CD14-positive monocyte (primary cell): ENCODE results near the gene ANKRD22. TPM values are rescaled to one million over a fixed set of nuclear protein-coding genes. Genes with fewer than 3 reads are reported as not detected.

Source experiments
- DNase-seq, 3 donors: peaks; one replicate each; pipeline ENCODE4 v3.0.0-alpha.2; 2011 to 2022
- H2AFZ ChIP-seq: 2 replicates; pipeline ENCODE4 v1.6.0; 2012; ENCODE audit warnings: mild to moderate bottlenecking, low read depth, low read length, inconsistent platforms; ENCODE audit not compliant: insufficient read depth, poor library complexity, severe bottlenecking
- H3K27ac ChIP-seq, 2 donors: 1 replicate in 1 of 2; 2 replicates in 1 of 2; pipeline ENCODE4 v1.5.1; 2012 to 2013; ENCODE audit warnings: low read length in 2 of 2, control low read depth in 1 of 2, inconsistent platforms in 1 of 2, low read depth in 1 of 2, mild to moderate bottlenecking in 1 of 2
- H3K27me3 ChIP-seq, 2 donors: one replicate each; pipeline versions ENCODE4 v1.6.0 to v1.6.1; 2011 to 2013; ENCODE audit warnings: low read length in 2 of 2; ENCODE audit not compliant: control insufficient read depth in 2 of 2, insufficient read depth in 2 of 2
- H3K36me3 ChIP-seq, 2 donors: replicated peaks in 1 of 2; 1 replicate in 1 of 2; 2 replicates in 1 of 2; pipeline versions ENCODE4 v1.5.1 to v1.6.1; 2012 to 2013; ENCODE audit warnings: low read length in 2 of 2, control low read depth in 1 of 2, inconsistent platforms in 1 of 2, mild to moderate bottlenecking in 1 of 2; ENCODE audit not compliant: insufficient read depth in 2 of 2, control insufficient read depth in 1 of 2
- H3K4me1 ChIP-seq, 2 donors: 1 replicate in 1 of 2; 2 replicates in 1 of 2; pipeline versions ENCODE4 v1.5.1 to v1.6.1; 2012 to 2013; ENCODE audit warnings: low read length in 2 of 2, control low read depth in 1 of 2, inconsistent platforms in 1 of 2, mild to moderate bottlenecking in 1 of 2, moderate library complexity in 1 of 2; ENCODE audit not compliant: insufficient read depth in 2 of 2, control insufficient read depth in 1 of 2
- H3K4me2 ChIP-seq: replicated peaks from 2 replicates; pipeline ENCODE3; 2012; ENCODE audit warnings: low read length, moderate library complexity, mild to moderate bottlenecking; ENCODE audit not compliant: poor library complexity, severe bottlenecking; ENCODE audit errors: extremely low read depth
- H3K4me3 ChIP-seq, 3 experiments: fragments of 200-600 bp in 1 of 3; sonication (generic) in 1 of 3; replicated peaks in 1 of 3; 1 replicate in 2 of 3; 2 replicates in 1 of 3; pipeline ENCODE4 v1.5.1; 2011 to 2013; ENCODE audit warnings: low read length in 3 of 3, mild to moderate bottlenecking in 3 of 3, control low read depth in 2 of 3, low read depth in 2 of 3, inconsistent platforms in 1 of 3, moderate library complexity in 1 of 3
- H3K79me2 ChIP-seq: 2 replicates; pipeline ENCODE4 v1.6.0; 2012; ENCODE audit warnings: mild to moderate bottlenecking, control low read depth, inconsistent platforms, low read length, moderate library complexity; ENCODE audit not compliant: insufficient read depth
- H3K9ac ChIP-seq: 2 replicates; pipeline ENCODE4 v1.6.0; 2017; ENCODE audit warnings: low read length, mild to moderate bottlenecking; ENCODE audit not compliant: insufficient read depth, poor library complexity, severe bottlenecking
- H3K9me3 ChIP-seq, 2 donors: replicated peaks in 1 of 2; 1 replicate in 1 of 2; 2 replicates in 1 of 2; pipeline versions ENCODE4 v1.5.1 to v1.6.1; 2012 to 2013; ENCODE audit warnings: low read length in 2 of 2, control low read depth in 1 of 2; ENCODE audit not compliant: control insufficient read depth in 1 of 2, insufficient read depth in 1 of 2
- H4K20me1 ChIP-seq: 2 replicates; pipeline ENCODE4 v1.6.0; 2012; ENCODE audit warnings: mild to moderate bottlenecking, low read length, control low read depth, moderate library complexity; ENCODE audit not compliant: insufficient read depth
- H3K27ac Mint-ChIP-seq, 7 donors: one replicate each; pipeline ENCODE4 v1.8.0; 2020; ENCODE audit warnings: mild to moderate bottlenecking in 7 of 7, mixed read lengths in 7 of 7, moderate library complexity in 6 of 7, inconsistent platforms in 2 of 7
- H3K27me3 Mint-ChIP-seq, 3 donors: one replicate each; pipeline ENCODE4 v1.8.0; 2021 to 2022; ENCODE audit warnings: low read depth in 3 of 3, mild to moderate bottlenecking in 3 of 3, mixed read lengths in 3 of 3, moderate library complexity in 3 of 3, inconsistent platforms in 1 of 3
- H3K36me3 Mint-ChIP-seq, 2 donors: one replicate each; pipeline ENCODE4 v1.8.0; 2020; ENCODE audit warnings: mixed read lengths in 2 of 2, inconsistent platforms in 1 of 2, mild to moderate bottlenecking in 1 of 2
- H3K4me1 Mint-ChIP-seq: one replicate; pipeline ENCODE4 v1.8.0; 2020; ENCODE audit warnings: mild to moderate bottlenecking, mixed read lengths
- H3K4me3 Mint-ChIP-seq, 2 donors: one replicate each; pipeline ENCODE4 v1.8.0; 2020; ENCODE audit warnings: mild to moderate bottlenecking in 2 of 2, mixed read lengths in 2 of 2, moderate library complexity in 1 of 2
- H3K9me3 Mint-ChIP-seq, 7 donors: one replicate each; pipeline ENCODE4 v1.8.0; 2020 to 2022; ENCODE audit warnings: mixed read lengths in 7 of 7, mild to moderate bottlenecking in 6 of 7, moderate library complexity in 6 of 7, inconsistent platforms in 2 of 7
- WGBS: methylation state at CpG from one replicate; pipeline ENCODE4 v1.1.5; 2013; ENCODE audit warnings: missing lambda C conversion rate; ENCODE audit not compliant: insufficient coverage; 5-methylcytosine and 5-hydroxymethylcytosine counted together
- intact Hi-C, 2 donors: fragments of 100-400 bp; cut with micrococcal nuclease; formaldehyde crosslinking; loops; one replicate each; pipeline versions ENCODE4 v1.15.0 to v1.15.1; 2023
- polyA plus RNA-seq, 3 donors: library from polyadenylated mRNA; depleted of rRNA in 1 of 3; unstranded in 2 of 3; stranded (reverse) in 1 of 3; fragments of 300-500 nt in 2 of 3; fragments of >200 nt in 1 of 3; fragmentation: Illumina TruSeq in 2 of 3; gene quantifications; 1 replicate in 2 of 3; 2 replicates in 1 of 3; pipeline ENCODE4 v1.2.3, GENCODE V29; 2012 to 2021
- TF ChIP-seq, protein P1 (sequence below): fragments of 200-600 bp; IDR thresholded peaks from one replicate; pipeline ENCODE4 v1.8.0; 2022; ENCODE audit warnings: antibody characterized with exemption, mild to moderate bottlenecking

Gene ANKRD22
- polyA plus RNA-seq, 3 donors = 2.7 to 3.5 (median 3.2) TPM

DNA sequence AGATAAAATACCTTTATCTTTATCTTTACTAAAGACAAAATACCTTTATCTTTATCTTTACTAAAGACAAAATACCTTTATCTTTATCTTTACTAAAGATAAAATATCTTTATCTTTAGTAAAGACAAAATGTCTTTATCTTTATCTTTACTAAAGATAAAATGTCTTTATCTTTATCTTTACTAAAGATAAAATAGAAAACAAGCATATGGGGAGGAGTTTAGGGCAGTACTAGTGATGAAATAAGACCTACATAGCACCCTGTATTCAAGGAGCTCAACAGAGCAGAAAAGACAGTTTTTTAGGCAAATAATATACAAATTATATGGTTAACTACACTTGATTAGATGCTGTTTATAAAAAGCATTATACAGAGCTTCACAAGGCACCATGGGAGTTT is 19.3 kb downstream of the ANKRD22 start:
- Histone ChIP-seq H3K4me3 (no peak overlapping the region), H3K36me3 (peaks cover 0 to 38% of the 10 kb centered on the region in 2 donors), H2AFZ (no peak overlapping the region), H3K27me3 (no peaks in the 10 kb centered on the region), H3K27ac (no peak overlapping the region), H3K4me2 (no peak overlapping the region), H3K9ac (no peak overlapping the region), H3K79me2 (no peaks in the 10 kb centered on the region), H3K9me3 (no peaks in the 10 kb centered on the region), H4K20me1 (no peaks in the 10 kb centered on the region), H3K4me1 (peaks cover 35 to 38% of the 10 kb centered on the region in 2 donors)
- DNase-seq = no peak
- Mint-ChIP-seq H3K27me3 (no peaks in the 10 kb centered on the region), H3K4me1 (peaks cover 16% of the 10 kb centered on the region), H3K9me3 (no peaks in the 10 kb centered on the region), H3K4me3 (no peak overlapping the region), H3K27ac (no peak overlapping the region), H3K36me3 (peaks cover 39 to 41% of the 10 kb centered on the region in 2 donors)
- TF ChIP-seq, protein P1, sequence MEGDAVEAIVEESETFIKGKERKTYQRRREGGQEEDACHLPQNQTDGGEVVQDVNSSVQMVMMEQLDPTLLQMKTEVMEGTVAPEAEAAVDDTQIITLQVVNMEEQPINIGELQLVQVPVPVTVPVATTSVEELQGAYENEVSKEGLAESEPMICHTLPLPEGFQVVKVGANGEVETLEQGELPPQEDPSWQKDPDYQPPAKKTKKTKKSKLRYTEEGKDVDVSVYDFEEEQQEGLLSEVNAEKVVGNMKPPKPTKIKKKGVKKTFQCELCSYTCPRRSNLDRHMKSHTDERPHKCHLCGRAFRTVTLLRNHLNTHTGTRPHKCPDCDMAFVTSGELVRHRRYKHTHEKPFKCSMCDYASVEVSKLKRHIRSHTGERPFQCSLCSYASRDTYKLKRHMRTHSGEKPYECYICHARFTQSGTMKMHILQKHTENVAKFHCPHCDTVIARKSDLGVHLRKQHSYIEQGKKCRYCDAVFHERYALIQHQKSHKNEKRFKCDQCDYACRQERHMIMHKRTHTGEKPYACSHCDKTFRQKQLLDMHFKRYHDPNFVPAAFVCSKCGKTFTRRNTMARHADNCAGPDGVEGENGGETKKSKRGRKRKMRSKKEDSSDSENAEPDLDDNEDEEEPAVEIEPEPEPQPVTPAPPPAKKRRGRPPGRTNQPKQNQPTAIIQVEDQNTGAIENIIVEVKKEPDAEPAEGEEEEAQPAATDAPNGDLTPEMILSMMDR = no peak
- intact Hi-C loops = no loop called here

DNA sequence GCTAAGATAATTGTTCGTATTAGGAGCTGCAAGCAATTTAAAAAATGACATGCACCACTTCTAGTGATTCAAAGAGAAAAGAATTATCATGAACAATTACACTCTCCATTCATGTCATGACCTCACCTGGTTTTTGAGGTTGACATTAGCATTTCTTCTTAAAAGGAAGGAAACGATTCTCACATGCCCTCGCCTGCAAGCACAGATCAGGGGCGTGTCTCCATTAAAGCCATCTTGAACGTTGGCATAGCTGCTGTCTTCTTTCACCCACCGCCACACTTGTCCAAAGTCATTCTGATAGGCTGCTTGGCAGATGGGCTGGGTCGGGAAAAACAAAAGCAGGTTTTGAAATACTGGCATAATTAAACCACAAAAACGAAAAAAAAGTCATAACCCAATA is 19.9 kb downstream of the ANKRD22 start:
- H3K9me3 ChIP-seq = no peaks in the 10 kb centered on the region
- Mint-ChIP-seq H3K27ac (no peak overlapping the region), H3K27me3 (no peaks in the 10 kb centered on the region), H3K36me3 (peaks cover 43 to 47% of the 10 kb centered on the region in 2 donors), H3K9me3 (no peaks in the 10 kb centered on the region), H3K4me1 (peaks cover 16% of the 10 kb centered on the region), H3K4me3 (no peak overlapping the region)
- TF ChIP-seq, protein P1 = no peak
- no peak overlapping the region for H3K27ac ChIP-seq
- no peak overlapping the region for H3K9ac ChIP-seq
- H3K79me2 ChIP-seq = no peaks in the 10 kb centered on the region
- DNase-seq = no peak
- no peak overlapping the region for H3K4me2 ChIP-seq
- H2AFZ ChIP-seq = no peak overlapping the region
- no peaks in the 10 kb centered on the region for H4K20me1 ChIP-seq
- H3K4me3 ChIP-seq = no peak overlapping the region
- 71% methylated on average over 1 of the region's 8 CpGs for WGBS
- intact Hi-C loops = no loop called here
- peaks cover 0 to 45% of the 10 kb centered on the region in 2 donors for H3K36me3 ChIP-seq
- peaks cover 35 to 38% of the 10 kb centered on the region in 2 donors for H3K4me1 ChIP-seq
- no peaks in the 10 kb centered on the region for H3K27me3 ChIP-seq
